ENCODE data around the gene EVA1C. TPM values are rescaled to one million over a fixed set of nuclear protein-coding genes. Genes with fewer than 3 reads are reported as not detected.
"Not testable (repeated sequence)": the region's sequence is repeated elsewhere in the genome, so short reads cannot be mapped to it uniquely, and the experiment has no call there.

Gene EVA1C
- total RNA-seq, 2 experiments from 2014 or later: 11.1 to 13.7 TPM

- Mint-ChIP-seq H3K27ac (no peak overlapping the region), H3K36me3 (ENCODE audit: low read depth) (peaks cover 31% of the 10 kb centered on the region)
- POLR2A ChIA-PET: no interaction called here
Observed at GRCh38 chr21:32442566-32443318, 30.2 kb downstream of the EVA1C start.

GRCh38 chr21:32445101-32445500 lies 32.6 kb downstream of the EVA1C start:
- intact Hi-C loops (cut with micrococcal nuclease): no loop called here

More at GRCh38 chr21:32442566-32443318, 30.2 kb downstream of the EVA1C start:
- no peaks in the 10 kb centered on the region for H3K27me3 Mint-ChIP-seq
- TF ChIP-seq CTCF (IDR thresholded peaks at IDR 0.05): no peak
- ATAC-seq (no peak), DNase-seq (no peak)
- H3K9me3 Mint-ChIP-seq: peaks cover 10% of the 10 kb centered on the region
- intact Hi-C loops (cut with micrococcal nuclease): no loop called here
- no peak overlapping the region for H3K4me3 Mint-ChIP-seq
- peaks cover 3% of the 10 kb centered on the region for H3K4me1 Mint-ChIP-seq (ENCODE audit: low read depth)
- CTCF ChIA-PET: no interaction called here

DNA sequence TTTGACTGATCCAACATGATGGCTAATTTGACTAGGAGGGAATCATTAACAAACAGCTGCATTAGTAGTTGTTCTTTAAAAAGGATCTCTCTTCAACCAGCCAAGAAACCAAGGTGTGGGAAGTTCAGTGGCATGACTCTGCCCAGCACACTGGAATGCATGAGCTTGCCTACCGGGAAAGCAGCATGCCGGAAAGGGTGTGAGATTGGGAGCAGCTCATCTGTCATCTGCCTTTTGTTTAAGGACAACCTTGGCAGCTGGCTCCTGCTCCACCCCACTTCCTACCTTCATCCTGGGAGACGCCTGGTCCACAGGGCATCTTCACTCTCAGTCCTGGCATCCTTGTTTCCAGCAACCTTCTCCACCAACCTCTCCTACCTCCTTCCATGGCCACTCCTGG lies 33.9 kb downstream of the EVA1C start:
- H3K27me3 Mint-ChIP-seq; H3K4me3 Mint-ChIP-seq; H3K9me3 Mint-ChIP-seq; H3K4me1 Mint-ChIP-seq (ENCODE audit: low read depth); ATAC-seq; H3K27ac Mint-ChIP-seq; DNase-seq; CTCF ChIA-PET; POLR2A ChIA-PET; intact Hi-C loops (cut with micrococcal nuclease): not testable (repeated sequence)
- H3K36me3 Mint-ChIP-seq (ENCODE audit: low read depth): peaks cover 19% of the 10 kb centered on the region

More at GRCh38 chr21:32445101-32445500, 32.6 kb downstream of the EVA1C start:
- TF ChIP-seq CTCF (IDR thresholded peaks at IDR 0.05): no peak
- ChIA-PET POLR2A (no interaction called here), CTCF (interaction anchor here (1.0 kb wide), 1 partner anchor 11 kb away, joined by 3 read pairs; no protein-coding TSS in a partner anchor)
- no peaks in the 10 kb centered on the region for H3K27me3 Mint-ChIP-seq
- no peak overlapping the region for H3K4me3 Mint-ChIP-seq
- no peak overlapping the region for H3K27ac Mint-ChIP-seq
- H3K4me1 Mint-ChIP-seq (ENCODE audit: low read depth): no peaks in the 10 kb centered on the region
- peaks cover 26% of the 10 kb centered on the region for H3K36me3 Mint-ChIP-seq (ENCODE audit: low read depth)
- DNase-seq: no peak
- H3K9me3 Mint-ChIP-seq: peaks cover 10% of the 10 kb centered on the region
- no peak for ATAC-seq

- intact Hi-C loops (cut with micrococcal nuclease): no loop called here
- DNase-seq (no peak), ATAC-seq (no peak)
- TF ChIP-seq CTCF (IDR thresholded peaks at IDR 0.05): no peak
- Mint-ChIP-seq H3K4me1 (ENCODE audit: low read depth) (no peaks in the 10 kb centered on the region), H3K27me3 (no peaks in the 10 kb centered on the region), H3K4me3 (no peak overlapping the region), H3K36me3 (ENCODE audit: low read depth) (peaks cover 22% of the 10 kb centered on the region), H3K27ac (no peak overlapping the region), H3K9me3 (peaks cover 7% of the 10 kb centered on the region)
- POLR2A ChIA-PET: no interaction called here
- CTCF ChIA-PET: no interaction called here
Observed at GRCh38 chr21:32447224-32447623, 34.7 kb downstream of the EVA1C start.

DNA sequence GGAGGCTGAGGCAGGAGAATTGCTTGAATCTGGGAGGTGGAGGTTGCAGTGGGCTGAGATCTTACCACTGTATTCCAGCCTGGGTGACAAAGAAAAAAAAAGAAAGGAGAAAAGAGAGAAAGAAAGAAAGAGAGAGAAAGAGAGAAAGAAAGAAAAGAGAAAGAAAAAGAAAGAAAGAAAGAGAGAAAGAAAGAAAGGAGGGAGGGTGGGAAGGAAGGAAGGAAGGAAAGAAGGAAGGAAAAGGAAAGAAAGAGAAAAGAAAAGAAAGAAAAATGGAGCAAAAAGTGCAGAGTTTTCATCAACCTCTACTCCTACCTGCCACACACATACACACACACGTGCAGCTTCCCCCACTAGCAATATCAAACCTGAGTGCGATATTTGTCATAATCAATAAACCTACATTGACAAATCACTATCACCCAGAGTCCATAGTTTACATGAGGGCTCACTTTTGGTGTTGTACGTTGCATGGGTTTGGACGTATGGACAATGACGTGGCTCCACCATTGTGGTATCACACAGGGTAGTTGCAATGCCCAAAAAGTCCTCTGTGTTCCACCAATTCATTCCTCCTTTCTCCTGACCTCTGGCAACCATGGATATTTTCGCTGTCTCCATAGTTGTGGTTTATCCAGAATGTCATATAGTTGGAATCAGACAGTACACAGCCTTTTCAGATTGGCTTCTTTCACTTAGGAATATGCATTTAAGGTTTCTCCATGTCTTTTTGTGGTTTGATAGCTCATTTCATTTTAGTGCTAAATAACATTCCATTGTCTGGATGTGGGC lies 36.5 kb downstream of the EVA1C start:
- Mint-ChIP-seq H3K4me3 (no peak overlapping the region), H3K27ac (no peak overlapping the region), H3K9me3 (peaks cover 2% of the 10 kb centered on the region), H3K27me3 (no peaks in the 10 kb centered on the region), H3K36me3 (ENCODE audit: low read depth) (peaks cover 8% of the 10 kb centered on the region), H3K4me1 (ENCODE audit: low read depth) (no peaks in the 10 kb centered on the region)
- DNase-seq (no peak), ATAC-seq (no peak)
- ChIA-PET CTCF (interaction anchor here (1.0 kb wide), 1 partner anchor 128 kb away, joined by 3 read pairs; no protein-coding TSS in a partner anchor), POLR2A (no interaction called here)
- intact Hi-C loops (cut with micrococcal nuclease): no loop called here
- TF ChIP-seq CTCF (IDR thresholded peaks at IDR 0.05): no peak

- H3K4me1 Mint-ChIP-seq (ENCODE audit: low read depth); H3K27me3 Mint-ChIP-seq; ATAC-seq; H3K27ac Mint-ChIP-seq; intact Hi-C loops (cut with micrococcal nuclease); H3K9me3 Mint-ChIP-seq; H3K36me3 Mint-ChIP-seq (ENCODE audit: low read depth); POLR2A ChIA-PET; CTCF ChIA-PET; H3K4me3 Mint-ChIP-seq; DNase-seq: not testable (repeated sequence)
Observed at GRCh38 chr21:32450881-32451701, 38.6 kb downstream of the EVA1C start.

DNA sequence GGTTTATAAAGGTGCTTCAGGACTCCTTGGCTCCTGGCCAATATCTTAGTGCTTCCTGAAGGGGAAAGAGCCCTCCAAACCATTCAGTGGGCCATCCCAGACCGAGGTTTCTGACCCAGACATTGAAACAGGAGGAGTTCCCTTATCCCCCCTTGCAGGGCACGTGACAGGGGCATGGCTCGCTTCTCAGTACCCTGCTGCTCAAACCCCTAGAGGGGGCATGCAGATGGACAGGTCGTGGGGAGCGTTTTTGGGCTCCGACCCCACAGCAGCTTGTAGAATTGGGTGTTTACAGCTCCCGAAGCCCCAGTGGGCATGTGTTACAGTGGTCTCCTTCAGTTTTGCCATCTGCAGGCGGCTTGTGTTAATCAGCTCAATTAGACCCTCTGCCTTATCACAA lies 39.7 kb downstream of the EVA1C start:
- ATAC-seq; H3K4me3 Mint-ChIP-seq; H3K27ac Mint-ChIP-seq; DNase-seq; H3K4me1 Mint-ChIP-seq (ENCODE audit: low read depth); POLR2A ChIA-PET; H3K9me3 Mint-ChIP-seq; CTCF ChIA-PET; H3K27me3 Mint-ChIP-seq; intact Hi-C loops (cut with micrococcal nuclease); H3K36me3 Mint-ChIP-seq (ENCODE audit: low read depth): not testable (repeated sequence)

Data from activated CD8-positive, alpha-beta T cell treated with anti-CD3 and anti-CD28 coated beads for 36 hours (primary cell).